ENCODE data around the gene SHCBP1.

DNA sequence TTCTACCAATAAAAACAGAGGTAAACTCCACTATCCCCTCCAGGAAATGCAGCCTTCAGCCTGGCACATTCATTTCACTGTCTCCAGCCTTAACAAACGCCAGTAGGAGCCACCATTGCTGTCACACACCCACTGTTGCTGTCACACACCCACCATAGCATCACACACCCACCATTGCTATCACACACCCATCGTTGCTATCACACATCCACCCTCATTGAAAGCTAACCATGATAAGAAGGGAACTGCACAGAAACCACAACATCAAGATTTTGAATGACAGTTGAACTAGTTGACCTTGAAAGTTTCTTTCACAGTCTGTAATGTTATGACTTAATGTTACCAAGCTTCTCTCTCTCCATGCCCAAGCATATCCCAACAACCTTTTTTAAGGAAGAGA, 38.1 kb downstream of the SHCBP1 start:
- no peak for TF ChIP-seq POLR2A (IDR thresholded peaks at IDR 0.05; ENCODE audit: low read length)
- TF ChIP-seq GATA1 (IDR thresholded peaks at IDR 0.05; ENCODE audit: low read depth, low read length): no peak
